IMR-90 (cell line): ENCODE data around the gene CGB7. TPM values are rescaled to one million over a fixed set of nuclear protein-coding genes. Genes with fewer than 3 reads are reported as not detected.

ENCODE experiments used
- ATAC-seq: fragments of 200-7000 bp; cut with Tn5 transposase; 2 replicates; pipeline ENCODE4 v1.9.1; 2020; ENCODE audit warnings: low read depth, mild to moderate bottlenecking, moderate library complexity
- BruUV-seq: library from RNA; stranded (reverse); fragments of 400-500 nt; replicated peaks from 2 replicates; lab custom pipeline; 2021; lab: Mats Ljungman, UMichigan
- CTCF ChIA-PET: fragments of 300-600 bp; formaldehyde crosslinking; extraction: SDS; loops from one replicate; lab custom pipeline; 2021; ENCODE audit warnings: antibody characterized with exemption; lab: Yijun Ruan, JAX
- POLR2A ChIA-PET: fragments of 300-600 bp; sonication (Branson Sonifier 250); formaldehyde crosslinking; loops from one replicate; lab custom pipeline; 2022; ENCODE audit warnings: antibody characterized with exemption; ENCODE audit not compliant: unreplicated experiment; lab: Charles Lee
- DNase-seq: peaks from one replicate; pipeline ENCODE4 v3.0.0; 2013
- H2AFZ ChIP-seq: replicated peaks from 2 replicates; pipeline ENCODE3; 2013; ENCODE audit warnings: low read length, mild to moderate bottlenecking; ENCODE audit not compliant: poor library complexity
- H2AK5ac ChIP-seq: 2 replicates; pipeline ENCODE4 v1.6.1; 2013; ENCODE audit warnings: low read depth, low read length, inconsistent platforms
- H2AK9ac ChIP-seq: replicated peaks from 2 replicates; pipeline ENCODE3; 2013; ENCODE audit warnings: mild to moderate bottlenecking, low read depth, low read length, moderate library complexity; ENCODE audit not compliant: poor library complexity
- H2BK120ac ChIP-seq: 2 replicates; pipeline ENCODE4 v1.6.1; 2013; ENCODE audit warnings: low read depth, low read length, inconsistent platforms
- H2BK15ac ChIP-seq: 3 replicates; pipeline ENCODE4 v1.6.1; 2013; ENCODE audit warnings: low read depth, low read length, inconsistent platforms
- H2BK20ac ChIP-seq: 2 replicates; pipeline ENCODE4 v1.6.1; 2013; ENCODE audit warnings: low read depth, mild to moderate bottlenecking, inconsistent platforms, low read length, moderate library complexity
- H2BK5ac ChIP-seq: 2 replicates; pipeline ENCODE4 v1.6.1; 2013; ENCODE audit warnings: mild to moderate bottlenecking, low read depth, low read length, inconsistent platforms; ENCODE audit not compliant: poor library complexity, severe bottlenecking
- H3K14ac ChIP-seq: replicated peaks from 2 replicates; pipeline ENCODE4 v1.6.1; 2013; ENCODE audit warnings: low read depth, low read length, inconsistent platforms
- H3K18ac ChIP-seq: 2 replicates; pipeline ENCODE4 v1.6.1; 2013; ENCODE audit warnings: low read depth, low read length, control low read depth
- H3K23ac ChIP-seq: 2 replicates; pipeline ENCODE4 v1.6.1; 2013; ENCODE audit warnings: low read depth, low read length, inconsistent platforms
- H3K27ac ChIP-seq: 2 replicates; pipeline ENCODE4 v1.5.1; 2013; ENCODE audit warnings: mild to moderate bottlenecking, control low read depth, low read length; ENCODE audit not compliant: insufficient read depth
- H3K27me3 ChIP-seq: 2 replicates; pipeline ENCODE4 v1.6.1; 2013; ENCODE audit warnings: low read length; ENCODE audit not compliant: control insufficient read depth, insufficient read depth
- H3K36me3 ChIP-seq: 2 replicates; pipeline ENCODE4 v1.6.1; 2013; ENCODE audit warnings: low read length, mixed read lengths; ENCODE audit not compliant: control insufficient read depth, insufficient read depth
- H3K4ac ChIP-seq: 2 replicates; pipeline ENCODE4 v1.6.1; 2013; ENCODE audit warnings: low read depth, low read length, inconsistent platforms
- H3K4me1 ChIP-seq: 2 replicates; pipeline ENCODE4 v1.6.1; 2013; ENCODE audit warnings: low read length, mixed read lengths; ENCODE audit not compliant: control insufficient read depth, insufficient read depth
- H3K4me2 ChIP-seq: 2 replicates; pipeline ENCODE4 v1.6.1; 2013; ENCODE audit warnings: low read depth, mild to moderate bottlenecking, control low read depth, low read length, moderate library complexity
- H3K4me3 ChIP-seq: 2 replicates; pipeline ENCODE4 v1.5.1; 2013; ENCODE audit warnings: low read depth, mild to moderate bottlenecking, control low read depth, low read length, moderate library complexity; ENCODE audit not compliant: insufficient read depth
- H3K56ac ChIP-seq: 2 replicates; pipeline ENCODE4 v1.6.1; 2013; ENCODE audit warnings: low read length, inconsistent platforms; ENCODE audit not compliant: insufficient read depth; ENCODE audit errors: extremely low read depth
- H3K79me1 ChIP-seq, 2 experiments: 2 replicates each; pipeline ENCODE4 v1.6.1; 2013; ENCODE audit warnings: low read length in 2 of 2, inconsistent platforms in 1 of 2, low read depth in 1 of 2
- H3K9ac ChIP-seq: 2 replicates; pipeline ENCODE4 v1.6.1; 2013; ENCODE audit warnings: low read depth, low read length, control low read depth
- H3K9me1 ChIP-seq: 2 replicates; pipeline ENCODE4 v1.6.1; 2013; ENCODE audit warnings: low read length, inconsistent platforms; ENCODE audit not compliant: insufficient read depth
- H3K9me3 ChIP-seq: 2 replicates; pipeline ENCODE4 v1.6.1; 2013; ENCODE audit warnings: low read length; ENCODE audit not compliant: control insufficient read depth, insufficient read depth
- H4K20me1 ChIP-seq: 2 replicates; pipeline ENCODE4 v1.6.1; 2013; ENCODE audit warnings: low read length, inconsistent platforms; ENCODE audit not compliant: insufficient read depth
- H4K5ac ChIP-seq: 2 replicates; pipeline ENCODE4 v1.6.1; 2013; ENCODE audit warnings: mild to moderate bottlenecking, low read depth, low read length, control low read depth
- H4K8ac ChIP-seq, 2 experiments: 2 replicates each; pipeline ENCODE4 v1.6.1; 2013; ENCODE audit warnings: low read depth in 2 of 2, low read length in 2 of 2, control low read depth in 1 of 2, inconsistent platforms in 1 of 2
- H4K91ac ChIP-seq: 2 replicates; pipeline ENCODE4 v1.6.1; 2013; ENCODE audit warnings: low read depth, low read length, inconsistent platforms; ENCODE audit not compliant: insufficient read depth
- BHLHE40 ChIP-seq: fragments of 150-350 bp; IDR thresholded peaks from 2 replicates; pipeline ENCODE4 v1.6.1; 2016; ENCODE audit warnings: mild to moderate bottlenecking, low read depth, low read length
- CEBPB ChIP-seq: IDR thresholded peaks from 2 replicates; pipeline ENCODE4 v1.6.1; 2012; ENCODE audit warnings: low read depth, low read length, improper control_type of control experiment
- MAZ ChIP-seq: IDR thresholded peaks from 2 replicates; pipeline ENCODE4 v1.6.1; 2012; ENCODE audit warnings: low read depth, mild to moderate bottlenecking, low read length, improper control_type of control experiment, moderate library complexity, borderline replicate concordance
- MXI1 ChIP-seq: IDR thresholded peaks from 2 replicates; pipeline ENCODE4 v1.6.1; 2012; ENCODE audit warnings: low read depth, mild to moderate bottlenecking, low read length, moderate library complexity, borderline replicate concordance
- RAD21 ChIP-seq: IDR thresholded peaks from 2 replicates; pipeline ENCODE4 v1.6.1; 2012; ENCODE audit warnings: low read length, improper control_type of control experiment
- RCOR1 ChIP-seq: IDR thresholded peaks from 2 replicates; pipeline ENCODE4 v1.6.1; 2012; ENCODE audit warnings: mild to moderate bottlenecking, low read length, improper control_type of control experiment; ENCODE audit not compliant: insufficient replicate concordance
- RFX5 ChIP-seq: IDR thresholded peaks from 2 replicates; pipeline ENCODE4 v1.8.0; 2012; ENCODE audit warnings: low read depth, mild to moderate bottlenecking, low read length, moderate library complexity
- WGBS, 2 experiments: methylation state at CpG; one replicate each; pipeline versions ENCODE4 v1.1.5 to v1.1.7; 2013; ENCODE audit warnings: missing lambda C conversion rate in 2 of 2; ENCODE audit not compliant: insufficient read length in 1 of 2; ENCODE audit errors: extremely low coverage in 2 of 2; 5-methylcytosine and 5-hydroxymethylcytosine counted together
- dilution Hi-C: fragments of 300-500 bp; cut with HindIII; formaldehyde crosslinking; loops from one replicate; pipeline ENCODE4 v1.14.3; 2018; ENCODE audit warnings: low sequenced_read_pairs; ENCODE audit not compliant: unreplicated experiment
- in situ Hi-C: fragments of 300-500 bp; cut with MboI; formaldehyde crosslinking; loops from 3 replicates; pipeline ENCODE4 v1.14.3; 2019; ENCODE audit warnings: low sequenced_read_pairs, inconsistent platforms, mixed read lengths
- intact Hi-C: fragments of 100-400 bp; cut with micrococcal nuclease; formaldehyde crosslinking; loops from 2 replicates; pipeline ENCODE4 v1.10.0; 2022
- polyA plus RNA-seq, 3 experiments: library from polyadenylated mRNA; depleted of rRNA; stranded (reverse); fragments of >200 nt; gene quantifications; 2 replicates each; pipeline ENCODE4 v1.2.3, GENCODE V29; 2012; ENCODE audit warnings: low replicate concordance in 1 of 3
- total RNA-seq: library from RNA; depleted of rRNA; stranded (reverse); fragments of >200 nt; gene quantifications from 2 replicates; pipeline ENCODE4 v1.2.3, GENCODE V29; 2012
- TF ChIP-seq, protein P1 (sequence below): conservative IDR thresholded peaks from 2 replicates; pipeline ENCODE4 v1.5.1; 2012; ENCODE audit warnings: mild to moderate bottlenecking, low read depth, low read length, improper control_type of control experiment

CGB7 gene
- total and polyA plus RNA-seq, 2 of the 4 experiments (the other 2 are of a cell fraction) = 1.7 TPM; not detected in 1

DNA sequence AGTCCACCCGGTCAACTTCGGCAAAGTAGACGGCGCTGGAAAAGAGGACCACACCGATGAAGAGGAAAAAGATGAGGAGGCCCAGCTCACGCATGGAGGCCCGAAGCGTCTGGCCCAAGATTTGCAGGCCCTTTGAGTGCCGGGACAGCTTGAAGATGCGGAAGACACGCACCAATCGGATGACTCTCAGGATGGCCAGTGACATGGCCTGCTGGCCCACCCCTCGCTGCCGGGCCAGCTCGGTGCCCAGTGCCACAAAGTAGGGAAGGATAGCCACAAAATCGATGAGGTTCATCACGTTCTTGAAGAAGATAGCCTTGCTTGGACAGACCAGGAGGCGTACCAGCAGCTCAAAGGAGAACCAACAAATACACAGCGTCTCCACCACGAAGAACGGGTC is 12.9 kb upstream of the CGB7 start:
- Histone ChIP-seq H2AK5ac (no peak overlapping the region), H3K36me3 (no peaks in the 10 kb centered on the region), H2BK5ac (no peak overlapping the region), H3K79me1 (no peaks in the 10 kb centered on the region), H4K5ac (no peak overlapping the region), H4K20me1 (no peaks in the 10 kb centered on the region), H3K4ac (no peak overlapping the region), H3K23ac (no peak overlapping the region), H2AK9ac (no peak overlapping the region), H3K27me3 (peaks cover 58% of the 10 kb centered on the region), H2AFZ (no peak overlapping the region), H2BK20ac (no peak overlapping the region), H3K9me1 (no peaks in the 10 kb centered on the region), H2BK120ac (no peak overlapping the region), H3K4me2 (no peak overlapping the region), H4K91ac (no peak overlapping the region), H3K4me1 (no peaks in the 10 kb centered on the region), H2BK15ac (no peak overlapping the region), H3K27ac (no peak overlapping the region), H3K9ac (no peak overlapping the region), H3K56ac (no peak overlapping the region), H3K14ac (no peak overlapping the region), H3K9me3 (peaks cover 18% of the 10 kb centered on the region), H3K18ac (no peak overlapping the region), H4K8ac (no peak overlapping the region), H3K4me3 (no peak overlapping the region)
- DNase-seq (no peak), ATAC-seq (no peak)
- intact Hi-C loops = loop anchor here (5.0 kb wide), 1 partner anchor 78 kb away; the partner anchor contains the start of genes GYS1 and RUVBL2
- TF ChIP-seq RAD21 (no peak), RFX5 (no peak), MAZ (no peak), MXI1 (no peak), RCOR1 (no peak), CEBPB (no peak), BHLHE40 (no peak)
- TF ChIP-seq, protein P1, sequence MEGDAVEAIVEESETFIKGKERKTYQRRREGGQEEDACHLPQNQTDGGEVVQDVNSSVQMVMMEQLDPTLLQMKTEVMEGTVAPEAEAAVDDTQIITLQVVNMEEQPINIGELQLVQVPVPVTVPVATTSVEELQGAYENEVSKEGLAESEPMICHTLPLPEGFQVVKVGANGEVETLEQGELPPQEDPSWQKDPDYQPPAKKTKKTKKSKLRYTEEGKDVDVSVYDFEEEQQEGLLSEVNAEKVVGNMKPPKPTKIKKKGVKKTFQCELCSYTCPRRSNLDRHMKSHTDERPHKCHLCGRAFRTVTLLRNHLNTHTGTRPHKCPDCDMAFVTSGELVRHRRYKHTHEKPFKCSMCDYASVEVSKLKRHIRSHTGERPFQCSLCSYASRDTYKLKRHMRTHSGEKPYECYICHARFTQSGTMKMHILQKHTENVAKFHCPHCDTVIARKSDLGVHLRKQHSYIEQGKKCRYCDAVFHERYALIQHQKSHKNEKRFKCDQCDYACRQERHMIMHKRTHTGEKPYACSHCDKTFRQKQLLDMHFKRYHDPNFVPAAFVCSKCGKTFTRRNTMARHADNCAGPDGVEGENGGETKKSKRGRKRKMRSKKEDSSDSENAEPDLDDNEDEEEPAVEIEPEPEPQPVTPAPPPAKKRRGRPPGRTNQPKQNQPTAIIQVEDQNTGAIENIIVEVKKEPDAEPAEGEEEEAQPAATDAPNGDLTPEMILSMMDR = no peak
- POLR2A ChIA-PET = no interaction called here
- BruUV-seq = no TSS peak
- WGBS, 2 experiments = 94% methylated on average over 16 of the region's 21 CpGs; no CpG with 5 or more reads in 1 of the 2 experiments
- dilution Hi-C loops = no loop called here
- in situ Hi-C loops = no loop called here
- CTCF ChIA-PET = no interaction called here
